Measurements from ENCODE around the gene C1RL. TPM values are rescaled to one million over a fixed set of nuclear protein-coding genes. Genes with fewer than 3 reads are reported as not detected.

The C1RL gene
- total RNA-seq, 1 experiment from 2014 or later, result 17.7 TPM

DNA sequence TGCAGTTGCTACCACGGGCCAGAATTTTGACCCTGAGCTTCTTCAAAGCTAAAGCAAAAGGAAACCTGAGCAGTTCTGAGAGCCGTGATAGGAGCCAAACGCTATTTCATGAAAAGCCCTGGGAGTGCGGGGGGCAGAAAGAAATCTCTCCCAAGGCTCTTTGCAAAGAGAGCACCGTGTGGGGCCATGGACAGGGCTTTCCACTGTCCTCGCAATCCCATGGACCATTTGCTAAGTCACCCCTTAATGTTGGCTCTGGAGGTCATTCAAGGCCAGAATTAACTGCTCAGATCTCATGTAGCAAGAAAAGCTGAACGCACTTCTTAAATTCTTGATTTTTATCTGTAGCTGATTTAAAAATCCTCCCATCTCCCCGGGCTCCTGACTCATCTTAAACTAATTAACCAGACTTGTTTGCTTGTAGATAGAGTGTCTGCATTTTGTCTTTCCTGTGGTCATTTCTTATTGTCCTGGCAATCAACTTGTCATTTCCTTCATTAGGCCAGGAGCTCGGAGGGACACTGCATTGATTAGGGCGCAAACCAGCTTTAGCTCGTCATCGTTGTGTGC lies 46.0 kb upstream of the C1RL start:
- Mint-ChIP-seq H3K9me3 (no peaks in the 10 kb centered on the region), H3K36me3 (peaks cover 5% of the 10 kb centered on the region; the same call in 1 of the 2 replicates), H3K4me1 (no peaks in the 10 kb centered on the region), H3K27me3 (ENCODE audit: low read depth) (no peaks in the 10 kb centered on the region), H3K4me3 (no peak overlapping the region), H3K27ac (no peak overlapping the region)
- ChIA-PET CTCF (interaction anchor here (1.0 to 3.4 kb wide), 4 partner anchors 10 to 33 kb away, joined by 3 to 24 read pairs (median 4); no protein-coding TSS in a partner anchor), POLR2A (no interaction called here)
- DNase-seq (ENCODE audit: low spot score), result no peak
- no peak for ATAC-seq
- TF ChIP-seq, protein P1, sequence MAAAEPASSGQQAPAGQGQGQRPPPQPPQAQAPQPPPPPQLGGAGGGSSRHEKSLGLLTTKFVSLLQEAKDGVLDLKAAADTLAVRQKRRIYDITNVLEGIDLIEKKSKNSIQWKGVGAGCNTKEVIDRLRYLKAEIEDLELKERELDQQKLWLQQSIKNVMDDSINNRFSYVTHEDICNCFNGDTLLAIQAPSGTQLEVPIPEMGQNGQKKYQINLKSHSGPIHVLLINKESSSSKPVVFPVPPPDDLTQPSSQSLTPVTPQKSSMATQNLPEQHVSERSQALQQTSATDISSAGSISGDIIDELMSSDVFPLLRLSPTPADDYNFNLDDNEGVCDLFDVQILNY (CRISPR knock-in tag; IDR thresholded peaks at IDR 0.05), result no peak
- TF ChIP-seq FOXJ3 (CRISPR knock-in tag; IDR thresholded peaks at IDR 0.05; ENCODE audit: borderline replicate concordance) (no peak), E2F1 (CRISPR knock-in tag; IDR thresholded peaks at IDR 0.05) (no peak), CBFB (CRISPR knock-in tag; IDR thresholded peaks at IDR 0.05; ENCODE audit: low read depth) (no peak), ESRRA (CRISPR knock-in tag; IDR thresholded peaks at IDR 0.05; ENCODE audit: borderline replicate concordance) (no peak), STAT6 (CRISPR knock-in tag; conservative IDR thresholded peaks at IDR 0.05; ENCODE audit: low read depth) (no peak), ARID4B (CRISPR knock-in tag; IDR thresholded peaks at IDR 0.05; ENCODE audit: borderline replicate concordance) (no peak), ETV6 (CRISPR knock-in tag; IDR thresholded peaks at IDR 0.05) (no peak), TCF7 (CRISPR knock-in tag; IDR thresholded peaks at IDR 0.05; ENCODE audit: low read depth) (no peak), IRF2 (CRISPR knock-in tag; IDR thresholded peaks at IDR 0.05; ENCODE audit: borderline replicate concordance, low read depth) (no peak), NR3C1 (CRISPR knock-in tag; conservative IDR thresholded peaks at IDR 0.05; ENCODE audit: low read depth) (no peak), MYBL2 (CRISPR knock-in tag; IDR thresholded peaks at IDR 0.05) (no peak), NFYB (CRISPR knock-in tag; conservative IDR thresholded peaks at IDR 0.05; ENCODE audit: low read depth) (no peak)
- TF ChIP-seq, protein P2, sequence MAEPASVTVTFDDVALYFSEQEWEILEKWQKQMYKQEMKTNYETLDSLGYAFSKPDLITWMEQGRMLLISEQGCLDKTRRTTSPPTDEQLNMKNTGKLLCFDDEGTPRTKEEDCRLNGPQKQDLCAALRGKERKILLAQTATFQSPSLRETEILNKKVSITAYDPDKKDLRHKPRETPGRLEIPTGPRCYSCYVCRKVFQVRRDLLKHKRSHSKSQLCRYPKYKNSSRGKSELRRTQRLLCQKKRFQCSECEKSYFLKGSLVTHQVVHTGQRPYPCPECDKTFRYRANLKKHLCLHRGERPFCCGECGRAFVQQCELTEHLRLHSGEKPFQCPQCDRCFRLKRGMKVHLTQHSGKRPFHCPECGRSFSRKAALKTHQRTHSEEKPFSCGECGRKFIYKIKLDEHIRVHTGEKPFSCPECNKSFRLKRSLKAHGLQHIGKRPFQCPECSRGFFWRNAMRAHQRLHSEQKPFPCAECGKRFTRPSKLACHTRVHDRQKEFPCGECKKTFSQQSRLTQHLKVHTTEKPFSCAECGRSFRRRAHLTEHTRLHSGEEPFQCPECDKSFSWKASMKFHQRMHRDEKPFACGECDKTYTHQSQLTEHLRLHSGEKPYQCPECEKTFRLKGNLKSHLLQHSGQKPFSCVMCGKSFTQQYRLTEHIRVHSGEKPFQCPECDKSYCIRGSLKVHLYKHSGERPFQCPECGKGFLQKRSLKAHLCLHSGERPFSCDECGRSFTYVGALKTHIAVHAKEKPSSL (CRISPR knock-in tag; conservative IDR thresholded peaks at IDR 0.05), result no peak
- TF ChIP-seq, protein P3, sequence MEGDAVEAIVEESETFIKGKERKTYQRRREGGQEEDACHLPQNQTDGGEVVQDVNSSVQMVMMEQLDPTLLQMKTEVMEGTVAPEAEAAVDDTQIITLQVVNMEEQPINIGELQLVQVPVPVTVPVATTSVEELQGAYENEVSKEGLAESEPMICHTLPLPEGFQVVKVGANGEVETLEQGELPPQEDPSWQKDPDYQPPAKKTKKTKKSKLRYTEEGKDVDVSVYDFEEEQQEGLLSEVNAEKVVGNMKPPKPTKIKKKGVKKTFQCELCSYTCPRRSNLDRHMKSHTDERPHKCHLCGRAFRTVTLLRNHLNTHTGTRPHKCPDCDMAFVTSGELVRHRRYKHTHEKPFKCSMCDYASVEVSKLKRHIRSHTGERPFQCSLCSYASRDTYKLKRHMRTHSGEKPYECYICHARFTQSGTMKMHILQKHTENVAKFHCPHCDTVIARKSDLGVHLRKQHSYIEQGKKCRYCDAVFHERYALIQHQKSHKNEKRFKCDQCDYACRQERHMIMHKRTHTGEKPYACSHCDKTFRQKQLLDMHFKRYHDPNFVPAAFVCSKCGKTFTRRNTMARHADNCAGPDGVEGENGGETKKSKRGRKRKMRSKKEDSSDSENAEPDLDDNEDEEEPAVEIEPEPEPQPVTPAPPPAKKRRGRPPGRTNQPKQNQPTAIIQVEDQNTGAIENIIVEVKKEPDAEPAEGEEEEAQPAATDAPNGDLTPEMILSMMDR (IDR thresholded peaks at IDR 0.05), result no peak
- TF ChIP-seq, protein P4, sequence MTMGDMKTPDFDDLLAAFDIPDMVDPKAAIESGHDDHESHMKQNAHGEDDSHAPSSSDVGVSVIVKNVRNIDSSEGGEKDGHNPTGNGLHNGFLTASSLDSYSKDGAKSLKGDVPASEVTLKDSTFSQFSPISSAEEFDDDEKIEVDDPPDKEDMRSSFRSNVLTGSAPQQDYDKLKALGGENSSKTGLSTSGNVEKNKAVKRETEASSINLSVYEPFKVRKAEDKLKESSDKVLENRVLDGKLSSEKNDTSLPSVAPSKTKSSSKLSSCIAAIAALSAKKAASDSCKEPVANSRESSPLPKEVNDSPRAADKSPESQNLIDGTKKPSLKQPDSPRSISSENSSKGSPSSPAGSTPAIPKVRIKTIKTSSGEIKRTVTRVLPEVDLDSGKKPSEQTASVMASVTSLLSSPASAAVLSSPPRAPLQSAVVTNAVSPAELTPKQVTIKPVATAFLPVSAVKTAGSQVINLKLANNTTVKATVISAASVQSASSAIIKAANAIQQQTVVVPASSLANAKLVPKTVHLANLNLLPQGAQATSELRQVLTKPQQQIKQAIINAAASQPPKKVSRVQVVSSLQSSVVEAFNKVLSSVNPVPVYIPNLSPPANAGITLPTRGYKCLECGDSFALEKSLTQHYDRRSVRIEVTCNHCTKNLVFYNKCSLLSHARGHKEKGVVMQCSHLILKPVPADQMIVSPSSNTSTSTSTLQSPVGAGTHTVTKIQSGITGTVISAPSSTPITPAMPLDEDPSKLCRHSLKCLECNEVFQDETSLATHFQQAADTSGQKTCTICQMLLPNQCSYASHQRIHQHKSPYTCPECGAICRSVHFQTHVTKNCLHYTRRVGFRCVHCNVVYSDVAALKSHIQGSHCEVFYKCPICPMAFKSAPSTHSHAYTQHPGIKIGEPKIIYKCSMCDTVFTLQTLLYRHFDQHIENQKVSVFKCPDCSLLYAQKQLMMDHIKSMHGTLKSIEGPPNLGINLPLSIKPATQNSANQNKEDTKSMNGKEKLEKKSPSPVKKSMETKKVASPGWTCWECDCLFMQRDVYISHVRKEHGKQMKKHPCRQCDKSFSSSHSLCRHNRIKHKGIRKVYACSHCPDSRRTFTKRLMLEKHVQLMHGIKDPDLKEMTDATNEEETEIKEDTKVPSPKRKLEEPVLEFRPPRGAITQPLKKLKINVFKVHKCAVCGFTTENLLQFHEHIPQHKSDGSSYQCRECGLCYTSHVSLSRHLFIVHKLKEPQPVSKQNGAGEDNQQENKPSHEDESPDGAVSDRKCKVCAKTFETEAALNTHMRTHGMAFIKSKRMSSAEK (CRISPR knock-in tag; IDR thresholded peaks at IDR 0.05; ENCODE audit: borderline replicate concordance), result no peak
- TF ChIP-seq, protein P5, sequence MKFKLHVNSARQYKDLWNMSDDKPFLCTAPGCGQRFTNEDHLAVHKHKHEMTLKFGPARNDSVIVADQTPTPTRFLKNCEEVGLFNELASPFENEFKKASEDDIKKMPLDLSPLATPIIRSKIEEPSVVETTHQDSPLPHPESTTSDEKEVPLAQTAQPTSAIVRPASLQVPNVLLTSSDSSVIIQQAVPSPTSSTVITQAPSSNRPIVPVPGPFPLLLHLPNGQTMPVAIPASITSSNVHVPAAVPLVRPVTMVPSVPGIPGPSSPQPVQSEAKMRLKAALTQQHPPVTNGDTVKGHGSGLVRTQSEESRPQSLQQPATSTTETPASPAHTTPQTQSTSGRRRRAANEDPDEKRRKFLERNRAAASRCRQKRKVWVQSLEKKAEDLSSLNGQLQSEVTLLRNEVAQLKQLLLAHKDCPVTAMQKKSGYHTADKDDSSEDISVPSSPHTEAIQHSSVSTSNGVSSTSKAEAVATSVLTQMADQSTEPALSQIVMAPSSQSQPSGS (CRISPR knock-in tag; IDR thresholded peaks at IDR 0.05; ENCODE audit: borderline replicate concordance, low read depth), result no peak

Measured in WTC11 (cell line).